Spleen (tissue), 7 donors: ENCODE data around the gene PTPRN2.

ENCODE experiments used
- POLR2A ChIP-seq, 3 donors: fragments of 450-650 bp; IDR thresholded peaks; one replicate each; pipeline ENCODE4 v1.5.1; 2017; ENCODE audit warnings: antibody characterized with exemption in 3 of 3, mild to moderate bottlenecking in 1 of 3
- TF ChIP-seq, protein P1 (sequence below), 11 experiments: fragments of 200-600 bp in 7 of 11; fragments of 450-650 bp in 4 of 11; sonication (generic) in 4 of 11; IDR thresholded peaks in 8 of 11; conservative IDR thresholded peaks in 3 of 11; 1 replicate in 7 of 11; 2 replicates in 4 of 11; pipeline versions ENCODE4 v1.4.0 to v1.8.0; 2016 to 2021; ENCODE audit warnings: antibody characterized with exemption in 11 of 11, inconsistent platforms in 4 of 11, mild to moderate bottlenecking in 1 of 11
- donor health status: DM: no; HTN: no; CAD: no; lungs with moderate emphysema.
- donor health status: DM: no; HTN: no; CAD: no.
- donor health status: DM: no; HTN: no; CAD: no.

DNA sequence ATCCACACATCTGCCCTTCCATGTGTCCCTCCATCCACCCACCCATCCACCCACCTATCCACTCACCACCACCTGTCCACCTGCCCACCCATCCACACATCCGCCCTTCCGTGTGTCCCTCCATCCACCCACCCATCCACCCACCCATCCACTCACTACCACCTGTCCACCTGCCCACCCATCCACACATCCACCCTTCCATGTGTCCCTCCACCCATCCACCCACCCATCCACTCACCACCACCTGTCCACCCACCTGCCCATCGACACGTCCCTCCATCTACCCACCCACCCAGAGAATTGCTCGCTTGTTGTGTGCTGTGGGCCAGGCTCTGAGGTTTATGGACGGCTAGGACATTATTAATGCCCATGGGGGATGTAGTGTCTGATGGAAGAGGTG, 750.6 kb downstream of the PTPRN2 start:
- TF ChIP-seq, protein P1, sequence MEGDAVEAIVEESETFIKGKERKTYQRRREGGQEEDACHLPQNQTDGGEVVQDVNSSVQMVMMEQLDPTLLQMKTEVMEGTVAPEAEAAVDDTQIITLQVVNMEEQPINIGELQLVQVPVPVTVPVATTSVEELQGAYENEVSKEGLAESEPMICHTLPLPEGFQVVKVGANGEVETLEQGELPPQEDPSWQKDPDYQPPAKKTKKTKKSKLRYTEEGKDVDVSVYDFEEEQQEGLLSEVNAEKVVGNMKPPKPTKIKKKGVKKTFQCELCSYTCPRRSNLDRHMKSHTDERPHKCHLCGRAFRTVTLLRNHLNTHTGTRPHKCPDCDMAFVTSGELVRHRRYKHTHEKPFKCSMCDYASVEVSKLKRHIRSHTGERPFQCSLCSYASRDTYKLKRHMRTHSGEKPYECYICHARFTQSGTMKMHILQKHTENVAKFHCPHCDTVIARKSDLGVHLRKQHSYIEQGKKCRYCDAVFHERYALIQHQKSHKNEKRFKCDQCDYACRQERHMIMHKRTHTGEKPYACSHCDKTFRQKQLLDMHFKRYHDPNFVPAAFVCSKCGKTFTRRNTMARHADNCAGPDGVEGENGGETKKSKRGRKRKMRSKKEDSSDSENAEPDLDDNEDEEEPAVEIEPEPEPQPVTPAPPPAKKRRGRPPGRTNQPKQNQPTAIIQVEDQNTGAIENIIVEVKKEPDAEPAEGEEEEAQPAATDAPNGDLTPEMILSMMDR (IDR thresholded peaks at IDR 0.05 in 8 of 11, conservative IDR thresholded peaks at IDR 0.05 in 3 of 11), result no peak
- no peak for TF ChIP-seq POLR2A (IDR thresholded peaks at IDR 0.05)
